HepG2 (cell line): Measurements from ENCODE around the gene ADAP2. TPM values are rescaled to one million over a fixed set of nuclear protein-coding genes. Genes with fewer than 3 reads are reported as not detected.

Experiments used
- AKAP8 ChIP-seq: sonication (generic); formaldehyde crosslinking; IDR thresholded peaks from 2 replicates; pipeline ENCODE4 v1.5.1; 2020; ENCODE audit warnings: mild to moderate bottlenecking, missing genetic modification reagents
- FOXO4 ChIP-seq: sonication (generic); formaldehyde crosslinking; conservative IDR thresholded peaks from 2 replicates; pipeline ENCODE4 v1.8.1; 2023; ENCODE audit warnings: missing genetic modification reagents
- HOXA5 ChIP-seq: sonication (generic); formaldehyde crosslinking; IDR thresholded peaks from 2 replicates; pipeline ENCODE4 v1.4.0; 2020; ENCODE audit warnings: missing genetic modification reagents
- IKZF4 ChIP-seq: sonication (generic); formaldehyde crosslinking; IDR thresholded peaks from 2 replicates; pipeline ENCODE4 v1.5.1; 2020; ENCODE audit warnings: borderline replicate concordance, mild to moderate bottlenecking, low read depth, missing genetic modification reagents; ENCODE audit errors: not compliant biosample characterization
- MATR3 ChIP-seq: sonication (generic); formaldehyde crosslinking; IDR thresholded peaks from 2 replicates; pipeline ENCODE4 v1.4.0; 2020; ENCODE audit warnings: missing genetic modification reagents
- MZF1 ChIP-seq: sonication (generic); formaldehyde crosslinking; IDR thresholded peaks from 2 replicates; pipeline ENCODE4 v1.8.1; 2023; ENCODE audit warnings: mild to moderate bottlenecking, missing genetic modification reagents, borderline replicate concordance
- SP4 ChIP-seq: sonication (generic); formaldehyde crosslinking; IDR thresholded peaks from 2 replicates; pipeline ENCODE4 v1.8.1; 2023; ENCODE audit warnings: mild to moderate bottlenecking, missing genetic modification reagents
- TRIM24 ChIP-seq: sonication (generic); formaldehyde crosslinking; IDR thresholded peaks from 2 replicates; pipeline ENCODE4 v1.8.0; 2022; ENCODE audit warnings: mild to moderate bottlenecking, missing genetic modification reagents
- ZBTB40 ChIP-seq, 2 experiments: fragments of 450-650 bp in 1 of 2; sonication (generic) in 1 of 2; formaldehyde crosslinking in 1 of 2; IDR thresholded peaks; 2 replicates each; pipeline versions ENCODE4 v1.6.1 to v1.8.0; 2016 to 2022; ENCODE audit warnings: antibody characterized with exemption in 1 of 2, mild to moderate bottlenecking in 1 of 2, missing genetic modification reagents in 1 of 2
- ZEB1 ChIP-seq: IDR thresholded peaks from 2 replicates; pipeline ENCODE4 v1.6.1; 2012; ENCODE audit warnings: mild to moderate bottlenecking, low read depth, inconsistent platforms; ENCODE audit not compliant: insufficient replicate concordance
- ZNF20 ChIP-seq: sonication (generic); formaldehyde crosslinking; IDR thresholded peaks from 2 replicates; pipeline ENCODE4 v1.4.0; 2020; ENCODE audit warnings: mild to moderate bottlenecking, moderate library complexity, missing genetic modification reagents
- ZNF44 ChIP-seq: sonication (generic); formaldehyde crosslinking; IDR thresholded peaks from 2 replicates; pipeline ENCODE4 v1.5.1; 2020; ENCODE audit warnings: mild to moderate bottlenecking, missing genetic modification reagents
- ZNF446 ChIP-seq: sonication (generic); formaldehyde crosslinking; IDR thresholded peaks from 2 replicates; pipeline ENCODE4 v1.5.0; 2020; ENCODE audit warnings: mild to moderate bottlenecking, missing genetic modification reagents
- ZNF557 ChIP-seq: sonication (generic); formaldehyde crosslinking; IDR thresholded peaks from 2 replicates; pipeline ENCODE4 v1.4.0; 2020; ENCODE audit warnings: missing genetic modification reagents
- polyA plus RNA-seq, 8 experiments: library from polyadenylated mRNA; depleted of rRNA in 3 of 8; stranded (reverse) in 7 of 8; unstranded in 1 of 8; fragments of >200 nt; fragmentation: Illumina TruSeq in 4 of 8; extraction: Trizol in 4 of 8; gene quantifications; 2 replicates each; pipeline versions ENCODE4 v1.2.1 to v1.2.3, GENCODE V29; 2011 to 2016; ENCODE audit warnings: low read depth in 4 of 8, missing spikeins in 1 of 8, mixed read lengths in 1 of 8; ENCODE audit not compliant: insufficient read depth in 1 of 8
- total RNA-seq, 5 experiments: library from RNA; depleted of rRNA; stranded (reverse); fragments of >200 nt; fragmentation: Illumina TruSeq; extraction: Trizol; gene quantifications; 2 replicates each; pipeline ENCODE4 v1.2.3, GENCODE V29; 2016; ENCODE audit warnings: low read depth in 1 of 5
- TF ChIP-seq, protein P1 (sequence below): sonication (generic); formaldehyde crosslinking; IDR thresholded peaks from 2 replicates; pipeline ENCODE4 v1.8.1; 2023; ENCODE audit warnings: mild to moderate bottlenecking, moderate library complexity, missing genetic modification reagents
- TF ChIP-seq, protein P2 (sequence below): IDR thresholded peaks from 2 replicates; pipeline ENCODE4 v1.6.1; 2012; ENCODE audit warnings: inconsistent platforms
- TF ChIP-seq, protein P3 (sequence below): IDR thresholded peaks from 2 replicates; pipeline ENCODE4 v1.6.1; 2016; ENCODE audit warnings: low read depth, control low read depth

The ADAP2 gene
- total and polyA plus RNA-seq, 2 of the 13 experiments (the other 11 are each of a cell fraction or from before 2014, with no cell fraction given) = 0.51 to 0.70 TPM

DNA sequence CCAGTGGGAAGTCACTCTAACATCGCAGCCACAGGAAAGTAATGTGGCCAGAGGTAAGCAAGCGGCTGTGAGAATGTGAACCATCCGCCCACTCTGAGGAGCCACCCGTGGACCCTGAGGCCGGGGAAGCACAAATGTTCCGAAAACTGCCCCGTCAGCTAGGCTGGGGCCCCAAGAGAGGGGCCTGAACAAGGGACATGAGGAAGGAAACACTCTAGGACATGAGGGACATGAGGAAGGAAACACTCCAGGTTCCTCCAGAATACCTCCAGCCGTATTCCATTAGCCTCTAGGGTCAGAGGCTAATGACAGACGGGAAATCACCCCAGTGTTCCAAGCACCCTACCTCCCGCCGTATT, 16.0 kb upstream of the ADAP2 start (continued):
- TF ChIP-seq ZBTB40 (IDR thresholded peaks at IDR 0.05) (no peak), ZBTB40 (CRISPR knock-in tag; IDR thresholded peaks at IDR 0.05) (no peak), AKAP8 (no peak), TRIM24 (CRISPR knock-in tag) (no peak), ZNF557 (CRISPR knock-in tag) (no peak), MZF1 (CRISPR knock-in tag) (no peak), SP4 (CRISPR knock-in tag) (no peak), IKZF4 (CRISPR knock-in tag) (no peak), MATR3 (no peak), ZNF446 (CRISPR knock-in tag) (0 out of 2 replicates have a peak, but pooled peaks have one; percentile 11), ZNF20 (CRISPR knock-in tag) (no peak), FOXO4 (CRISPR knock-in tag) (no peak), HOXA5 (CRISPR knock-in tag) (no peak), ZNF44 (CRISPR knock-in tag) (no peak), ZEB1 (no peak)
- TF ChIP-seq, protein P1, sequence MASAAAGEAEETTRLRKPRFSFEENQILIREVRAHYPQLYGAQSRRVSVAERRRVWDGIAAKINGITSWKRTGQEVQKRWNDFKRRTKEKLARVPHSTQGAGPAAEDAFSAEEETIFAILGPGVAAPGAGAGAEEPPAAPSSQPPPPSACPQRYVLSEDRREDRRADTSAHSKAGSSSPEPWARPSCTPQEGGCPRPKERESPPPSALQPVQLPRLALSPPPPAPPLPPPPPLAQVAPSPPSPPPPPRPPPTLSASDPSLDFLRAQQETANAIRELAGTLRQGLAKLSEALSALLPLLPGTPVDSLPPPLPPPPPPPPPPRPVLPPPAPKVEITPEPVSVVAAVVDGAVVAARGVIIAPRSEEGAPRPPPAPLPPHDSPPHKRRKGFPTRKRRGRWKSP (CRISPR knock-in tag) = no peak
- TF ChIP-seq, protein P2, sequence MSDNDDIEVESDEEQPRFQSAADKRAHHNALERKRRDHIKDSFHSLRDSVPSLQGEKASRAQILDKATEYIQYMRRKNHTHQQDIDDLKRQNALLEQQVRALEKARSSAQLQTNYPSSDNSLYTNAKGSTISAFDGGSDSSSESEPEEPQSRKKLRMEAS = no peak
- TF ChIP-seq, protein P3, sequence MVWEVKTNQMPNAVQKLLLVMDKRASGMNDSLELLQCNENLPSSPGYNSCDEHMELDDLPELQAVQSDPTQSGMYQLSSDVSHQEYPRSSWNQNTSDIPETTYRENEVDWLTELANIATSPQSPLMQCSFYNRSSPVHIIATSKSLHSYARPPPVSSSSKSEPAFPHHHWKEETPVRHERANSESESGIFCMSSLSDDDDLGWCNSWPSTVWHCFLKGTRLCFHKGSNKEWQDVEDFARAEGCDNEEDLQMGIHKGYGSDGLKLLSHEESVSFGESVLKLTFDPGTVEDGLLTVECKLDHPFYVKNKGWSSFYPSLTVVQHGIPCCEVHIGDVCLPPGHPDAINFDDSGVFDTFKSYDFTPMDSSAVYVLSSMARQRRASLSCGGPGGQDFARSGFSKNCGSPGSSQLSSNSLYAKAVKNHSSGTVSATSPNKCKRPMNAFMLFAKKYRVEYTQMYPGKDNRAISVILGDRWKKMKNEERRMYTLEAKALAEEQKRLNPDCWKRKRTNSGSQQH (CRISPR knock-in tag) = no peak
